B cell (primary cell): ENCODE data around the gene PODN. TPM values are rescaled to one million over a fixed set of nuclear protein-coding genes. Genes with fewer than 3 reads are reported as not detected.

Experiments used
- ATAC-seq: fragments of 200-7000 bp; cut with Tn5 transposase; one replicate; pipeline ENCODE4 v1.10.0; 2021; ENCODE audit warnings: low read depth, mild to moderate bottlenecking, moderate number of reproducible peaks, moderate library complexity
- CTCF ChIA-PET: fragments of 350-600 bp; sonication (Branson Sonifier 250); formaldehyde crosslinking; loops from one replicate; lab custom pipeline; 2021; ENCODE audit warnings: antibody characterized with exemption, inconsistent platforms; lab: Charles Lee
- POLR2A ChIA-PET: fragments of 350-600 bp; sonication (Branson Sonifier 250); formaldehyde crosslinking; loops from one replicate; lab custom pipeline; 2021; ENCODE audit warnings: antibody characterized with exemption; lab: Charles Lee
- DNase-seq: peaks from one replicate; pipeline ENCODE4 v3.0.0; 2013
- H2AFZ ChIP-seq: 2 replicates; pipeline ENCODE4 v1.6.1; 2012; ENCODE audit warnings: mild to moderate bottlenecking, low read depth, low read length; ENCODE audit not compliant: insufficient read depth, poor library complexity, severe bottlenecking
- H3K27ac ChIP-seq, 2 donors: 1 replicate in 1 of 2; 2 replicates in 1 of 2; pipeline ENCODE4 v1.5.1; 2012 to 2013; ENCODE audit warnings: low read length in 2 of 2, mild to moderate bottlenecking in 2 of 2, moderate library complexity in 1 of 2
- H3K27me3 ChIP-seq, 4 experiments: fragments of 200-600 bp in 1 of 4; sonication (generic) in 1 of 4; replicated peaks in 1 of 4; 1 replicate in 2 of 4; 2 replicates in 2 of 4; pipeline versions ENCODE4 v1.6.1 to v1.7.0; 2013 to 2016; ENCODE audit warnings: low read length in 3 of 4, mild to moderate bottlenecking in 2 of 4, mixed read lengths in 1 of 4, moderate library complexity in 1 of 4; ENCODE audit not compliant: insufficient read depth in 4 of 4, control insufficient read depth in 3 of 4; ENCODE audit errors: control extremely low read depth in 1 of 4
- H3K36me3 ChIP-seq, 2 experiments: replicated peaks in 1 of 2; 1 replicate in 1 of 2; 2 replicates in 1 of 2; pipeline versions ENCODE4 v1.6.1 to v1.7.1; 2013; ENCODE audit warnings: low read length in 1 of 2; ENCODE audit not compliant: insufficient read depth in 2 of 2, control insufficient read depth in 1 of 2; ENCODE audit errors: control extremely low read depth in 1 of 2, extremely low read depth in 1 of 2
- H3K4me1 ChIP-seq, 2 donors: fragments of 200-600 bp in 1 of 2; sonication (generic) in 1 of 2; 1 replicate in 1 of 2; 2 replicates in 1 of 2; pipeline versions ENCODE4 v1.5.1 to v1.6.1; 2013 to 2017; ENCODE audit warnings: low read length in 2 of 2; ENCODE audit not compliant: control insufficient read depth in 2 of 2, insufficient read depth in 2 of 2
- H3K4me2 ChIP-seq: replicated peaks from 2 replicates; pipeline ENCODE3; 2012; ENCODE audit warnings: mild to moderate bottlenecking, low read depth, low read length; ENCODE audit not compliant: poor library complexity, severe bottlenecking
- H3K4me3 ChIP-seq, 5 experiments: fragments of 200-600 bp in 1 of 5; sonication (generic) in 1 of 5; 1 replicate in 3 of 5; 2 replicates in 2 of 5; pipeline versions ENCODE4 v1.5.1 to v1.7.0; 2011 to 2016; ENCODE audit warnings: low read length in 4 of 5, mild to moderate bottlenecking in 4 of 5, low read depth in 2 of 5, control low read depth in 1 of 5, moderate library complexity in 1 of 5; ENCODE audit not compliant: insufficient read depth in 1 of 5; ENCODE audit errors: control extremely low read depth in 1 of 5, extremely low read depth in 1 of 5
- H3K79me2 ChIP-seq: fragments of 200-600 bp; sonication (generic); one replicate; pipeline ENCODE4 v1.6.0; 2016; ENCODE audit warnings: low read length; ENCODE audit not compliant: control insufficient read depth, insufficient read depth
- H3K9ac ChIP-seq: fragments of 200-600 bp; sonication (generic); 2 replicates; pipeline ENCODE4 v1.6.1; 2017; ENCODE audit warnings: mild to moderate bottlenecking, low read length, moderate library complexity
- H3K9me3 ChIP-seq, 3 donors: one replicate each; pipeline versions ENCODE4 v1.6.1 to v1.7.1; 2013; ENCODE audit warnings: low read length in 2 of 3; ENCODE audit not compliant: control insufficient read depth in 2 of 3, insufficient read depth in 1 of 3; ENCODE audit errors: control extremely low read depth in 1 of 3
- H4K20me1 ChIP-seq: 2 replicates; pipeline ENCODE4 v1.6.0; 2012; ENCODE audit warnings: mild to moderate bottlenecking, low read length; ENCODE audit not compliant: insufficient read depth, control insufficient read depth, poor library complexity, severe bottlenecking
- H3K27ac Mint-ChIP-seq: one replicate; pipeline ENCODE4 v1.8.0; 2021; ENCODE audit warnings: mixed read lengths
- H3K27me3 Mint-ChIP-seq: one replicate; pipeline ENCODE4 v1.8.0; 2021; ENCODE audit warnings: mixed read lengths
- H3K4me1 Mint-ChIP-seq: one replicate; pipeline ENCODE4 v1.8.0; 2021; ENCODE audit warnings: mixed read lengths
- H3K4me3 Mint-ChIP-seq: one replicate; pipeline ENCODE4 v1.8.0; 2021; ENCODE audit warnings: mixed read lengths
- H3K9me3 Mint-ChIP-seq: one replicate; pipeline ENCODE4 v1.8.0; 2022; ENCODE audit warnings: mixed read lengths; ENCODE audit not compliant: insufficient read depth
- CTCF ChIP-seq: fragments of 200-600 bp; IDR thresholded peaks from one replicate; pipeline ENCODE4 v1.8.0; 2022; ENCODE audit warnings: antibody characterized with exemption, mild to moderate bottlenecking
- EZH2 ChIP-seq: IDR thresholded peaks from 2 replicates; pipeline ENCODE4 v1.6.1; 2012; ENCODE audit warnings: borderline replicate concordance, low read depth, mild to moderate bottlenecking, moderate library complexity, low read length; ENCODE audit not compliant: insufficient read depth, poor library complexity, severe bottlenecking
- WGBS: methylation state at CpG from one replicate; pipeline ENCODE4 v1.1.5; 2013; ENCODE audit warnings: missing lambda C conversion rate; ENCODE audit not compliant: insufficient coverage; 5-methylcytosine and 5-hydroxymethylcytosine counted together
- intact Hi-C: fragments of 100-400 bp; cut with micrococcal nuclease; formaldehyde crosslinking; loops from one replicate; pipeline ENCODE4 v1.10.0; 2022
- polyA plus RNA-seq: library from polyadenylated mRNA; depleted of rRNA; stranded (reverse); fragments of >200 nt; gene quantifications from 2 replicates; pipeline ENCODE4 v1.2.3, GENCODE V29; 2012
- total RNA-seq, 2 donors: library from RNA; stranded (reverse); fragments of 120-200 nt in 1 of 2; gene quantifications; 1 replicate in 1 of 2; 2 replicates in 1 of 2; pipeline versions ENCODE4 v1.2.3 to v1.2.4, GENCODE V29; 2013 to 2022

The PODN gene
- total and polyA plus RNA-seq, 2 donors (not counting 1 experiment from before 2014, with no cell fraction given): not detected

- 93% methylated on average over 2 of the region's 7 CpGs for WGBS
- Histone ChIP-seq H3K36me3 (no peaks in the 10 kb centered on the region), H2AFZ (no peak overlapping the region), H4K20me1 (no peaks in the 10 kb centered on the region), H3K27ac (no peak overlapping the region), H3K4me3 (no peak overlapping the region), H3K79me2 (no peaks in the 10 kb centered on the region), H3K9ac (no peak overlapping the region), H3K27me3 (no peaks in the 10 kb centered on the region), H3K4me1 (no peaks in the 10 kb centered on the region), H3K4me2 (no peak overlapping the region), H3K9me3 (peaks cover 0 to 5% (median 0%) of the 10 kb centered on the region in 3 donors)
- ChIA-PET POLR2A (no interaction called here), CTCF (no interaction called here)
- H3K27ac Mint-ChIP-seq: no peak overlapping the region
- no peaks in the 10 kb centered on the region for H3K4me1 Mint-ChIP-seq
- ATAC-seq (no peak), DNase-seq (no peak)
- H3K9me3 Mint-ChIP-seq: no peaks in the 10 kb centered on the region
- no peak for TF ChIP-seq EZH2
- no peak for TF ChIP-seq CTCF
- intact Hi-C loops: no loop called here
- no peak overlapping the region for H3K4me3 Mint-ChIP-seq
- peaks cover 15% of the 10 kb centered on the region for H3K27me3 Mint-ChIP-seq
Measured at GRCh38 chr1:53107090-53107489, 45.1 kb downstream of the PODN start.

GRCh38 chr1:53107570-53108322, 45.7 kb downstream of the PODN start:
- POLR2A ChIA-PET: no interaction called here
- H3K4me3 ChIP-seq: no peak overlapping the region
- no peaks in the 10 kb centered on the region for H3K4me1 ChIP-seq
- no peak for TF ChIP-seq EZH2
- no peak for TF ChIP-seq CTCF
- ATAC-seq (no peak), DNase-seq (no peak)
- H3K27ac ChIP-seq: no peak overlapping the region
- intact Hi-C loops: no loop called here
- Mint-ChIP-seq H3K4me3 (no peak overlapping the region), H3K9me3 (no peaks in the 10 kb centered on the region), H3K4me1 (no peaks in the 10 kb centered on the region), H3K27me3 (peaks cover 15% of the 10 kb centered on the region), H3K27ac (no peak overlapping the region)
- 85% methylated on average over 10 of the region's 15 CpGs for WGBS
- no peaks in the 10 kb centered on the region for H3K79me2 ChIP-seq
- no peak overlapping the region for H3K4me2 ChIP-seq
- H3K27me3 ChIP-seq: peaks cover 0 to 3% (median 0%) of the 10 kb centered on the region in 4 experiments
- H3K9me3 ChIP-seq: peaks cover 0 to 3% (median 0%) of the 10 kb centered on the region in 3 donors
- no peak overlapping the region for H3K9ac ChIP-seq
- H4K20me1 ChIP-seq: no peaks in the 10 kb centered on the region
- CTCF ChIA-PET: no interaction called here
- no peaks in the 10 kb centered on the region for H3K36me3 ChIP-seq
- no peak overlapping the region for H2AFZ ChIP-seq
